Panc1 (cell line): ENCODE data around the gene NOTUM. TPM values are rescaled to one million over a fixed set of nuclear protein-coding genes. Genes with fewer than 3 reads are reported as not detected.

Experiments used
- ATAC-seq: fragments of 200-7000 bp; cut with Tn5 transposase; 2 replicates; pipeline ENCODE4 v1.9.1; 2020; ENCODE audit warnings: mild to moderate bottlenecking, moderate library complexity
- BruUV-seq: library from RNA; stranded (reverse); fragments of 400-500 nt; replicated peaks from 2 replicates; lab custom pipeline; 2021; lab: Mats Ljungman, UMichigan
- CTCF ChIA-PET: fragments of 300-600 bp; sonication (Branson Sonifier 250); formaldehyde crosslinking; loops from one replicate; lab custom pipeline; 2022; ENCODE audit warnings: antibody characterized with exemption; lab: Charles Lee
- POLR2A ChIA-PET: fragments of 300-600 bp; sonication (Branson Sonifier 250); formaldehyde crosslinking; loops from one replicate; lab custom pipeline; 2022; ENCODE audit warnings: antibody characterized with exemption; lab: Charles Lee
- DNase-seq: peaks from one replicate; pipeline ENCODE4 v3.0.0-alpha.2; 2010; ENCODE audit warnings: low read depth, low spot score
- H3K27ac ChIP-seq: 2 replicates; pipeline ENCODE4 v1.5.1; 2011; ENCODE audit warnings: mild to moderate bottlenecking, low read length, inconsistent platforms
- H3K27me3 ChIP-seq: fragments of 200-500 bp; sonication (Bioruptor generic); 2 replicates; pipeline ENCODE4 v1.6.0; 2014; ENCODE audit warnings: low read length, inconsistent platforms; ENCODE audit not compliant: control insufficient read depth, insufficient read depth
- H3K36me3 ChIP-seq: fragments of 200-500 bp; sonication (Bioruptor generic); 2 replicates; pipeline ENCODE4 v1.5.1; 2014; ENCODE audit warnings: inconsistent platforms, mild to moderate bottlenecking, low read length, moderate library complexity; ENCODE audit not compliant: control insufficient read depth, insufficient read depth
- H3K4me1 ChIP-seq: 2 replicates; pipeline ENCODE4 v1.5.1; 2011; ENCODE audit warnings: inconsistent platforms, mild to moderate bottlenecking, low read length, moderate library complexity; ENCODE audit not compliant: control insufficient read depth, insufficient read depth
- H3K4me3 ChIP-seq, 2 experiments: 2 replicates each; pipeline ENCODE4 v1.5.1; 2011 to 2012; ENCODE audit warnings: low read depth in 2 of 2, low read length in 2 of 2, mild to moderate bottlenecking in 2 of 2, inconsistent platforms in 1 of 2, moderate library complexity in 1 of 2
- H3K9me3 ChIP-seq: fragments of 200-500 bp; sonication (Bioruptor generic); 2 replicates; pipeline ENCODE4 v1.5.1; 2014; ENCODE audit warnings: low read depth, mild to moderate bottlenecking, inconsistent platforms, low read length, moderate library complexity; ENCODE audit not compliant: control insufficient read depth, insufficient read depth
- CTCF ChIP-seq: fragments of 450-650 bp; IDR thresholded peaks from 2 replicates; pipeline ENCODE4 v1.5.1; 2017; ENCODE audit warnings: mild to moderate bottlenecking
- POLR2AphosphoS5 ChIP-seq: IDR thresholded peaks from 2 replicates; pipeline ENCODE4 v1.6.1; 2012; ENCODE audit warnings: mild to moderate bottlenecking, low read depth, low read length, moderate library complexity
- REST ChIP-seq, 2 experiments: IDR thresholded peaks; 2 replicates each; pipeline ENCODE4 v1.6.1; 2011 to 2012; ENCODE audit warnings: low read depth in 2 of 2, control low read depth in 1 of 2, low read length in 1 of 2, mild to moderate bottlenecking in 1 of 2, moderate library complexity in 1 of 2; ENCODE audit not compliant: insufficient read depth in 1 of 2
- SIN3A ChIP-seq: IDR thresholded peaks from 2 replicates; pipeline ENCODE4 v1.6.1; 2012; ENCODE audit warnings: low read depth, mild to moderate bottlenecking, low read length, moderate library complexity, borderline replicate concordance; ENCODE audit not compliant: insufficient read depth
- TCF7L2 ChIP-seq: IDR thresholded peaks from 2 replicates; pipeline ENCODE4 v1.6.1; 2011; ENCODE audit warnings: mild to moderate bottlenecking, low read depth, low read length, inconsistent platforms
- in situ Hi-C: cut with HindIII; loops from 2 replicates; pipeline ENCODE4 v1.10.0; 2016; ENCODE audit warnings: low sequenced_read_pairs, low pct_unique_long_range_greater_than_20kb
- intact Hi-C: fragments of 100-400 bp; cut with micrococcal nuclease; formaldehyde crosslinking; loops from one replicate; pipeline ENCODE4 v1.10.0; 2022; ENCODE audit not compliant: unreplicated experiment
- total RNA-seq: library from RNA; stranded (reverse); gene quantifications from one replicate; pipeline ENCODE4 v1.2.1, GENCODE V29; 2021; ENCODE audit not compliant: unreplicated experiment

NOTUM gene
- total RNA-seq, 1 experiment from 2014 or later, result 2.0 TPM

- Histone ChIP-seq H3K27ac (peak overlapping the region; percentile 85), H3K4me3 (peak overlapping the region; percentile 61 to 79), H3K9me3 (no peaks in the 10 kb centered on the region), H3K4me1 (peaks cover 48% of the 10 kb centered on the region), H3K27me3 (no peaks in the 10 kb centered on the region), H3K36me3 (no peaks in the 10 kb centered on the region; the same call in 1 of the 2 replicates)
- ChIA-PET CTCF (interaction anchor here (0.6 kb wide), 1 partner anchor 36 kb away, joined by 3 read pairs; no protein-coding TSS in a partner anchor), POLR2A (no interaction called here)
- ATAC-seq (peak; percentile 15), DNase-seq (no peak)
- intact Hi-C loops (no loop called here), in situ Hi-C loops (no loop called here)
- TF ChIP-seq TCF7L2, result no peak
- no peak for TF ChIP-seq POLR2AphosphoS5
- no peak; a peak in 1 of 4 replicates for TF ChIP-seq REST (IDR thresholded peaks at IDR 0.05; ENCODE audit: insufficient read depth in 1 of 2, low read depth in 2 of 2, low read length in 1 of 2)
- no peak; the same call in 1 of the 2 replicates for TF ChIP-seq SIN3A
- TF ChIP-seq CTCF, result no peak
- BruUV-seq, result no TSS peak
Observed at GRCh38 chr17:81928544-81929252, 32.3 kb downstream of the NOTUM start.

- ATAC-seq, result peak; percentile 50
- intact Hi-C loops (no loop called here), in situ Hi-C loops (no loop called here)
- Histone ChIP-seq H3K36me3 (no peaks in the 10 kb centered on the region; the same call in 1 of the 2 replicates), H3K9me3 (no peaks in the 10 kb centered on the region), H3K4me1 (peaks cover 48% of the 10 kb centered on the region), H3K4me3 (peak within 1 kb of the TSS; percentile 61 to 82), H3K27ac (peak within 1 kb of the TSS; percentile 86), H3K27me3 (no peaks in the 10 kb centered on the region)
- TF ChIP-seq REST (IDR thresholded peaks at IDR 0.05; ENCODE audit: insufficient read depth in 1 of 2, low read depth in 2 of 2, low read length in 1 of 2) (no peak), SIN3A (peak; percentile 75; the same call in 1 of the 2 replicates), CTCF (peak; percentile 80; the same call in 1 of the 2 replicates), POLR2AphosphoS5 (peak; percentile 63), TCF7L2 (peak; percentile 48; the same call in 1 of the 2 replicates)
- ChIA-PET POLR2A (interaction anchor here (0.6 kb wide), 1 partner anchor 105 kb away, joined by 3 read pairs; no protein-coding TSS in a partner anchor), CTCF (interaction anchor here (0.6 to 0.7 kb wide), 3 partner anchors 27 to 93 kb away, joined by 6 read pairs; no protein-coding TSS in a partner anchor)
- no peak for DNase-seq
- no TSS peak for BruUV-seq
Observed at GRCh38 chr17:81927653-81928543, 33.1 kb downstream of the NOTUM start, which contains the start of gene MAFG. Gene MAFG (minus strand): TSS chr17:81927735. CDS start chr17:81923185, 4,550 bp downstream.
